CD4-positive, alpha-beta T cell treated with Interleukin-2 at 100 ng/mL for 4 hours (primary cell): ENCODE results near the gene VCAM1.

Experiments used
- DNase-seq: peaks from one replicate; pipeline ENCODE4 v3.0.0-alpha.2; 2020; ENCODE audit warnings: low spot score

The VCAM1 gene

GRCh38 chr1:100724281-100724680 is 4.7 kb downstream of the VCAM1 start:
- no peak for DNase-seq

GRCh38 chr1:100730130-100730529 is 10.6 kb downstream of the VCAM1 start:
- DNase-seq = no peak

GRCh38 chr1:100731309-100731708 is 11.8 kb downstream of the VCAM1 start:
- no peak for DNase-seq

- DNase-seq = no peak
These were observed 12.2 kb downstream of the VCAM1 start for GRCh38 chr1:100731758-100732157.

GRCh38 chr1:100734676-100735075 is 15.1 kb downstream of the VCAM1 start:
- no peak for DNase-seq

- DNase-seq = no peak
These were observed 15.7 kb downstream of the VCAM1 start for GRCh38 chr1:100735244-100735643.

GRCh38 chr1:100736324-100736723 is 16.8 kb downstream of the VCAM1 start:
- no peak for DNase-seq

GRCh38 chr1:100736746-100737145 is 17.2 kb downstream of the VCAM1 start:
- no peak for DNase-seq

- DNase-seq = no peak
These were observed 27.0 kb downstream of the VCAM1 start for GRCh38 chr1:100746542-100746932.

GRCh38 chr1:100747771-100748170 is 28.2 kb downstream of the VCAM1 start:
- DNase-seq = no peak

- DNase-seq = no peak
These were observed 30.7 kb downstream of the VCAM1 start for GRCh38 chr1:100750005-100750885.

- DNase-seq = no peak
These were observed 33.2 kb downstream of the VCAM1 start for GRCh38 chr1:100752791-100753190.

GRCh38 chr1:100757946-100758345 is 38.4 kb downstream of the VCAM1 start:
- no peak for DNase-seq

- DNase-seq = no peak
These were observed 39.6 kb downstream of the VCAM1 start for GRCh38 chr1:100759188-100759587.

- DNase-seq = no peak
These were observed 41.0 kb downstream of the VCAM1 start for GRCh38 chr1:100760511-100760910.

- no peak for DNase-seq
These were observed 42.9 kb downstream of the VCAM1 start for GRCh38 chr1:100762461-100762860.

- DNase-seq = no peak
These were observed 47.8 kb downstream of the VCAM1 start for GRCh38 chr1:100767176-100767890.

- DNase-seq = no peak
These were observed 49.8 kb downstream of the VCAM1 start for GRCh38 chr1:100769323-100769722.

- DNase-seq = no peak
These were observed 50.5 kb downstream of the VCAM1 start for GRCh38 chr1:100769906-100770646.

- no peak for DNase-seq
These were observed 53.9 kb downstream of the VCAM1 start for GRCh38 chr1:100773444-100773843.

- DNase-seq = no peak
These were observed 54.8 kb downstream of the VCAM1 start for GRCh38 chr1:100774370-100774769.

- DNase-seq = no peak
These were observed 55.9 kb downstream of the VCAM1 start for GRCh38 chr1:100775483-100775882.

- no peak for DNase-seq
These were observed 59.2 kb downstream of the VCAM1 start for GRCh38 chr1:100778748-100779147.
